IMR-90 (cell line): ENCODE measurements around the gene MEGF6. TPM values are rescaled to one million over a fixed set of nuclear protein-coding genes. Genes with fewer than 3 reads are reported as not detected.

Source experiments
- ATAC-seq: fragments of 200-7000 bp; cut with Tn5 transposase; 2 replicates; pipeline ENCODE4 v1.9.1; 2020; ENCODE audit warnings: low read depth, mild to moderate bottlenecking, moderate library complexity
- BruUV-seq: library from RNA; stranded (reverse); fragments of 400-500 nt; replicated peaks from 2 replicates; lab custom pipeline; 2021; lab: Mats Ljungman, UMichigan
- CTCF ChIA-PET: fragments of 300-600 bp; formaldehyde crosslinking; extraction: SDS; loops from one replicate; lab custom pipeline; 2021; ENCODE audit warnings: antibody characterized with exemption; lab: Yijun Ruan, JAX
- POLR2A ChIA-PET: fragments of 300-600 bp; sonication (Branson Sonifier 250); formaldehyde crosslinking; loops from one replicate; lab custom pipeline; 2022; ENCODE audit warnings: antibody characterized with exemption; ENCODE audit not compliant: unreplicated experiment; lab: Charles Lee
- DNase-seq: peaks from one replicate; pipeline ENCODE4 v3.0.0; 2013
- H2AFZ ChIP-seq: replicated peaks from 2 replicates; pipeline ENCODE3; 2013; ENCODE audit warnings: low read length, mild to moderate bottlenecking; ENCODE audit not compliant: poor library complexity
- H2AK5ac ChIP-seq: 2 replicates; pipeline ENCODE4 v1.6.1; 2013; ENCODE audit warnings: low read depth, low read length, inconsistent platforms
- H2AK9ac ChIP-seq: replicated peaks from 2 replicates; pipeline ENCODE3; 2013; ENCODE audit warnings: mild to moderate bottlenecking, low read depth, low read length, moderate library complexity; ENCODE audit not compliant: poor library complexity
- H2BK120ac ChIP-seq: 2 replicates; pipeline ENCODE4 v1.6.1; 2013; ENCODE audit warnings: low read depth, low read length, inconsistent platforms
- H2BK15ac ChIP-seq: 3 replicates; pipeline ENCODE4 v1.6.1; 2013; ENCODE audit warnings: low read depth, low read length, inconsistent platforms
- H2BK20ac ChIP-seq: 2 replicates; pipeline ENCODE4 v1.6.1; 2013; ENCODE audit warnings: low read depth, mild to moderate bottlenecking, inconsistent platforms, low read length, moderate library complexity
- H2BK5ac ChIP-seq: 2 replicates; pipeline ENCODE4 v1.6.1; 2013; ENCODE audit warnings: mild to moderate bottlenecking, low read depth, low read length, inconsistent platforms; ENCODE audit not compliant: poor library complexity, severe bottlenecking
- H3K14ac ChIP-seq: replicated peaks from 2 replicates; pipeline ENCODE4 v1.6.1; 2013; ENCODE audit warnings: low read depth, low read length, inconsistent platforms
- H3K18ac ChIP-seq: 2 replicates; pipeline ENCODE4 v1.6.1; 2013; ENCODE audit warnings: low read depth, low read length, control low read depth
- H3K23ac ChIP-seq: 2 replicates; pipeline ENCODE4 v1.6.1; 2013; ENCODE audit warnings: low read depth, low read length, inconsistent platforms
- H3K27ac ChIP-seq: 2 replicates; pipeline ENCODE4 v1.5.1; 2013; ENCODE audit warnings: mild to moderate bottlenecking, control low read depth, low read length; ENCODE audit not compliant: insufficient read depth
- H3K27me3 ChIP-seq: 2 replicates; pipeline ENCODE4 v1.6.1; 2013; ENCODE audit warnings: low read length; ENCODE audit not compliant: control insufficient read depth, insufficient read depth
- H3K36me3 ChIP-seq: 2 replicates; pipeline ENCODE4 v1.6.1; 2013; ENCODE audit warnings: low read length, mixed read lengths; ENCODE audit not compliant: control insufficient read depth, insufficient read depth
- H3K4ac ChIP-seq: 2 replicates; pipeline ENCODE4 v1.6.1; 2013; ENCODE audit warnings: low read depth, low read length, inconsistent platforms
- H3K4me1 ChIP-seq: 2 replicates; pipeline ENCODE4 v1.6.1; 2013; ENCODE audit warnings: low read length, mixed read lengths; ENCODE audit not compliant: control insufficient read depth, insufficient read depth
- H3K4me2 ChIP-seq: 2 replicates; pipeline ENCODE4 v1.6.1; 2013; ENCODE audit warnings: low read depth, mild to moderate bottlenecking, control low read depth, low read length, moderate library complexity
- H3K4me3 ChIP-seq: 2 replicates; pipeline ENCODE4 v1.5.1; 2013; ENCODE audit warnings: low read depth, mild to moderate bottlenecking, control low read depth, low read length, moderate library complexity; ENCODE audit not compliant: insufficient read depth
- H3K56ac ChIP-seq: 2 replicates; pipeline ENCODE4 v1.6.1; 2013; ENCODE audit warnings: low read length, inconsistent platforms; ENCODE audit not compliant: insufficient read depth; ENCODE audit errors: extremely low read depth
- H3K79me1 ChIP-seq, 2 experiments: 2 replicates each; pipeline ENCODE4 v1.6.1; 2013; ENCODE audit warnings: low read length in 2 of 2, inconsistent platforms in 1 of 2, low read depth in 1 of 2
- H3K9ac ChIP-seq: 2 replicates; pipeline ENCODE4 v1.6.1; 2013; ENCODE audit warnings: low read depth, low read length, control low read depth
- H3K9me1 ChIP-seq: 2 replicates; pipeline ENCODE4 v1.6.1; 2013; ENCODE audit warnings: low read length, inconsistent platforms; ENCODE audit not compliant: insufficient read depth
- H3K9me3 ChIP-seq: 2 replicates; pipeline ENCODE4 v1.6.1; 2013; ENCODE audit warnings: low read length; ENCODE audit not compliant: control insufficient read depth, insufficient read depth
- H4K20me1 ChIP-seq: 2 replicates; pipeline ENCODE4 v1.6.1; 2013; ENCODE audit warnings: low read length, inconsistent platforms; ENCODE audit not compliant: insufficient read depth
- H4K5ac ChIP-seq: 2 replicates; pipeline ENCODE4 v1.6.1; 2013; ENCODE audit warnings: mild to moderate bottlenecking, low read depth, low read length, control low read depth
- H4K8ac ChIP-seq, 2 experiments: 2 replicates each; pipeline ENCODE4 v1.6.1; 2013; ENCODE audit warnings: low read depth in 2 of 2, low read length in 2 of 2, control low read depth in 1 of 2, inconsistent platforms in 1 of 2
- H4K91ac ChIP-seq: 2 replicates; pipeline ENCODE4 v1.6.1; 2013; ENCODE audit warnings: low read depth, low read length, inconsistent platforms; ENCODE audit not compliant: insufficient read depth
- BHLHE40 ChIP-seq: fragments of 150-350 bp; IDR thresholded peaks from 2 replicates; pipeline ENCODE4 v1.6.1; 2016; ENCODE audit warnings: mild to moderate bottlenecking, low read depth, low read length
- CEBPB ChIP-seq: IDR thresholded peaks from 2 replicates; pipeline ENCODE4 v1.6.1; 2012; ENCODE audit warnings: low read depth, low read length, improper control_type of control experiment
- CTCF ChIP-seq: conservative IDR thresholded peaks from 2 replicates; pipeline ENCODE4 v1.5.1; 2012; ENCODE audit warnings: mild to moderate bottlenecking, low read depth, low read length, improper control_type of control experiment
- MAZ ChIP-seq: IDR thresholded peaks from 2 replicates; pipeline ENCODE4 v1.6.1; 2012; ENCODE audit warnings: low read depth, mild to moderate bottlenecking, low read length, improper control_type of control experiment, moderate library complexity, borderline replicate concordance
- MXI1 ChIP-seq: IDR thresholded peaks from 2 replicates; pipeline ENCODE4 v1.6.1; 2012; ENCODE audit warnings: low read depth, mild to moderate bottlenecking, low read length, moderate library complexity, borderline replicate concordance
- RAD21 ChIP-seq: IDR thresholded peaks from 2 replicates; pipeline ENCODE4 v1.6.1; 2012; ENCODE audit warnings: low read length, improper control_type of control experiment
- RCOR1 ChIP-seq: IDR thresholded peaks from 2 replicates; pipeline ENCODE4 v1.6.1; 2012; ENCODE audit warnings: mild to moderate bottlenecking, low read length, improper control_type of control experiment; ENCODE audit not compliant: insufficient replicate concordance
- RFX5 ChIP-seq: IDR thresholded peaks from 2 replicates; pipeline ENCODE4 v1.8.0; 2012; ENCODE audit warnings: low read depth, mild to moderate bottlenecking, low read length, moderate library complexity
- WGBS, 2 experiments: methylation state at CpG; one replicate each; pipeline versions ENCODE4 v1.1.5 to v1.1.7; 2013; ENCODE audit warnings: missing lambda C conversion rate in 2 of 2; ENCODE audit not compliant: insufficient read length in 1 of 2; ENCODE audit errors: extremely low coverage in 2 of 2; 5-methylcytosine and 5-hydroxymethylcytosine counted together
- dilution Hi-C: fragments of 300-500 bp; cut with HindIII; formaldehyde crosslinking; loops from one replicate; pipeline ENCODE4 v1.14.3; 2018; ENCODE audit warnings: low sequenced_read_pairs; ENCODE audit not compliant: unreplicated experiment
- in situ Hi-C: fragments of 300-500 bp; cut with MboI; formaldehyde crosslinking; loops from 3 replicates; pipeline ENCODE4 v1.14.3; 2019; ENCODE audit warnings: low sequenced_read_pairs, inconsistent platforms, mixed read lengths
- intact Hi-C: fragments of 100-400 bp; cut with micrococcal nuclease; formaldehyde crosslinking; loops from 2 replicates; pipeline ENCODE4 v1.10.0; 2022
- polyA plus RNA-seq, 3 experiments: library from polyadenylated mRNA; depleted of rRNA; stranded (reverse); fragments of >200 nt; gene quantifications; 2 replicates each; pipeline ENCODE4 v1.2.3, GENCODE V29; 2012; ENCODE audit warnings: low replicate concordance in 1 of 3
- total RNA-seq: library from RNA; depleted of rRNA; stranded (reverse); fragments of >200 nt; gene quantifications from 2 replicates; pipeline ENCODE4 v1.2.3, GENCODE V29; 2012

MEGF6 gene
- total and polyA plus RNA-seq, 2 of the 4 experiments (the other 2 are of a cell fraction) = 0.72 to 4.1 TPM

DNA sequence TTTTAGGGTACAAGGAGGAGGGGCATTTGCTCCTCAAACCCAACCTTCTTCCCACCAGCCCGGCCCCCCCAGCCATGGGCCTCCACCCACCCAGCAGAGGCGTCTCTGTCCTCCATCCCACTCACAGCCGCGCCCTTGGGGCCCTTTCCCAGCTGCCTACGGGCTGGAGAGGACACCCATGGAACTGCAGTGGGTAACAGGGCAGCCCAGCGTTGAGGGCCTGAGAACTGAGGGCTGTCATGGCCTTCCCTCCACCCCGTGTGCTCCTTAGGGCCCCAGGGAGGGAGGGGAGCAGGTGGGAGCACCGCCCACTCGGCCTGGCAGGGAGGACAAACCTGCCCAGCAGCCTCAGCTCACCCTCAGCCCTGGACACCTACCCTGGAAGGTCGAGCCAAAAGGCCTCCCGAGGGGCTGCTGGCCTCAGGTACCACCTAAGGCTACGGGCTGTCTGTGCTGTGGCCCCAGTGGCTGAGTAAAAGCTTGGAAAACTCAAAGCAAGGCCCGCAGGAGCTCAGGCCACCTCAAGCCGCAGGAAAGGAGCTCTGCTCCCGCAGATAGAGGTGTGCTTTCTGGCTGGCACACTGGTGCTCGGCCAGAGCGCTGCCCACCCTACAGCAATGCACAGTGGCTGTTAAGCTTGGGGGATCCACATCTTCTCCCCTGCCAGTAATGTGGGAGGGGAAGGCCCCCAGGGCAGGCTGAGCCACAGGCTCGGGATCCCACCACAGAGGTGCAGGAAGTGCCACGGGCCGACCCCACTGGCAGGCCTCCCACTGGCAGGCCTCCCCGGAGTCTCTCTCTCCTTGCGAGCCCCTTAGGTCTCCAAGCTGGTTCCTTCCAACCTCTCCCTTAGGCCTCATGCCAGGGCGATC, 159.1 kb downstream of the MEGF6 start:
- H2BK20ac ChIP-seq = no peak overlapping the region
- no peak overlapping the region for H3K9ac ChIP-seq
- H3K79me1 ChIP-seq = no peaks in the 10 kb centered on the region
- H4K5ac ChIP-seq = no peak overlapping the region
- H4K8ac ChIP-seq = no peak overlapping the region
- H3K4me2 ChIP-seq = no peak overlapping the region
- in situ Hi-C loops (no loop called here), intact Hi-C loops (loop anchor here (5.0 kb wide), 2 partner anchors 270 to 350 kb away; no protein-coding TSS in a partner anchor), dilution Hi-C loops (no loop called here)
- no peak overlapping the region for H3K4ac ChIP-seq
- no peak overlapping the region for H2BK5ac ChIP-seq
- TF ChIP-seq CEBPB (no peak), RFX5 (no peak), RCOR1 (no peak), RAD21 (no peak), BHLHE40 (no peak), CTCF (no peak), MAZ (no peak), MXI1 (no peak)
- H3K27me3 ChIP-seq = peaks cover 28% of the 10 kb centered on the region
- no TSS peak for BruUV-seq
- H3K36me3 ChIP-seq = no peaks in the 10 kb centered on the region
- no peak overlapping the region for H3K56ac ChIP-seq
- H2AK5ac ChIP-seq = no peak overlapping the region
- H3K9me1 ChIP-seq = no peaks in the 10 kb centered on the region
- 0 out of 2 replicates have a peak, but pooled peaks cover 2% of the 10 kb centered on the region for H4K20me1 ChIP-seq
- no peaks in the 10 kb centered on the region; the same call in 1 of the 2 replicates for H3K4me1 ChIP-seq
- no peak overlapping the region for H3K14ac ChIP-seq
- no peak overlapping the region for H3K4me3 ChIP-seq
- CTCF ChIA-PET = interaction anchor here (0.7 to 2.2 kb wide), 14 partner anchors 11 to 300 kb away, joined by 3 to 16 read pairs (median 4); partner anchors contain the start of gene CCDC27
- no peak for ATAC-seq
- no peak overlapping the region for H2BK120ac ChIP-seq
- 43% methylated on average over 3 of the region's 23 CpGs; no CpG with 5 or more reads in 1 of the 2 experiments for WGBS, 2 experiments
- H4K91ac ChIP-seq = no peak overlapping the region
- H2AFZ ChIP-seq = no peak overlapping the region
- H2BK15ac ChIP-seq = no peak overlapping the region
- POLR2A ChIA-PET = no interaction called here
- no peaks in the 10 kb centered on the region; the same call in 1 of the 2 replicates for H3K9me3 ChIP-seq
- no peak overlapping the region for H2AK9ac ChIP-seq
- DNase-seq = no peak
- no peak overlapping the region for H3K23ac ChIP-seq
- H3K27ac ChIP-seq = no peak overlapping the region
- H3K18ac ChIP-seq = no peak overlapping the region
